ENCODE measurements around the gene MAN2B2.

MAN2B2 gene

DNA sequence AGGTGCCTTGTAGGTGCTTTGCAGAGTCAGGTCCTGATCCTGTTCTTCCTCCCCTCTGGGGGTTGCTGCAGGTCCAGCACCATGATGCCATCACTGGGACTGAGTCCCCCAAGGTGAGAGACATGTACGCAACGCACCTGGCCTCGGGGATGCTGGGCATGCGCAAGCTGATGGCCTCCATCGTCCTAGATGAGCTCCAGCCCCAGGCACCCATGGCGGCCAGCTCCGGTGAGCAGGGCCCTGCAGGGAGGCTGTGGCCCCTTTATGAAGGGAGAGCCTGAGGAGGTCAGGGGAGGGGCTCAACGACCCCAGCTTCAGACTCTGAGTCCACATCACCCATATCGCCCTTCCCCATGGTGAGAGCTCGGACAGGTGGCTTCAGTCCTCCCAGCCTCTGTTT lies 23.1 kb downstream of the MAN2B2 start:
- no peak overlapping the region for H3K4me3 ChIP-seq (replicated peaks; ENCODE audit: low read depth, low read length)
- DNase-seq (ENCODE audit: low read depth) = no peak
- TF ChIP-seq, protein P1, sequence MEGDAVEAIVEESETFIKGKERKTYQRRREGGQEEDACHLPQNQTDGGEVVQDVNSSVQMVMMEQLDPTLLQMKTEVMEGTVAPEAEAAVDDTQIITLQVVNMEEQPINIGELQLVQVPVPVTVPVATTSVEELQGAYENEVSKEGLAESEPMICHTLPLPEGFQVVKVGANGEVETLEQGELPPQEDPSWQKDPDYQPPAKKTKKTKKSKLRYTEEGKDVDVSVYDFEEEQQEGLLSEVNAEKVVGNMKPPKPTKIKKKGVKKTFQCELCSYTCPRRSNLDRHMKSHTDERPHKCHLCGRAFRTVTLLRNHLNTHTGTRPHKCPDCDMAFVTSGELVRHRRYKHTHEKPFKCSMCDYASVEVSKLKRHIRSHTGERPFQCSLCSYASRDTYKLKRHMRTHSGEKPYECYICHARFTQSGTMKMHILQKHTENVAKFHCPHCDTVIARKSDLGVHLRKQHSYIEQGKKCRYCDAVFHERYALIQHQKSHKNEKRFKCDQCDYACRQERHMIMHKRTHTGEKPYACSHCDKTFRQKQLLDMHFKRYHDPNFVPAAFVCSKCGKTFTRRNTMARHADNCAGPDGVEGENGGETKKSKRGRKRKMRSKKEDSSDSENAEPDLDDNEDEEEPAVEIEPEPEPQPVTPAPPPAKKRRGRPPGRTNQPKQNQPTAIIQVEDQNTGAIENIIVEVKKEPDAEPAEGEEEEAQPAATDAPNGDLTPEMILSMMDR (IDR thresholded peaks at IDR 0.05; ENCODE audit: low read length, missing control alignments) = no peak

DNA sequence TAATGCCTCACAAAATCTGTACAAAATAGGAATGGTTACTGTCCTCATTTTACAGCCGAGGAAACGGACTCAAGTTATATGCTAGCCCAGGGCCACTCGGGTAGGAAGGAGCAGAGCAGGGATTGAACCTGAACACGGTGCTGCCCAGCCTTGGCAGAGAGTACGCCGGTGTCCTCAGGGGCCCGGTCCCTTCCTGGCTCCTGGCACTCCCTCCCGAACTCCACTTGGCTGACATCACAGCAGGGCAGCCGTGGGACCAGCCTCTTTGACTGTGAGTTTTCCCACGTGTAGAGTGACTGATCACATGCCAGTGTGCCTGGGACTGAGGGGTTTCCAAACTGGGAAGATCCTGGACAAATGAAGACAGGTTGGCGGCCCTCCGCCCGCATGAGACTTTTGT lies 23.7 kb downstream of the MAN2B2 start:
- TF ChIP-seq, protein P1 (IDR thresholded peaks at IDR 0.05; ENCODE audit: low read length, missing control alignments) = no peak
- DNase-seq (ENCODE audit: low read depth) = no peak
- no peak overlapping the region for H3K4me3 ChIP-seq (replicated peaks; ENCODE audit: low read depth, low read length)

DNA sequence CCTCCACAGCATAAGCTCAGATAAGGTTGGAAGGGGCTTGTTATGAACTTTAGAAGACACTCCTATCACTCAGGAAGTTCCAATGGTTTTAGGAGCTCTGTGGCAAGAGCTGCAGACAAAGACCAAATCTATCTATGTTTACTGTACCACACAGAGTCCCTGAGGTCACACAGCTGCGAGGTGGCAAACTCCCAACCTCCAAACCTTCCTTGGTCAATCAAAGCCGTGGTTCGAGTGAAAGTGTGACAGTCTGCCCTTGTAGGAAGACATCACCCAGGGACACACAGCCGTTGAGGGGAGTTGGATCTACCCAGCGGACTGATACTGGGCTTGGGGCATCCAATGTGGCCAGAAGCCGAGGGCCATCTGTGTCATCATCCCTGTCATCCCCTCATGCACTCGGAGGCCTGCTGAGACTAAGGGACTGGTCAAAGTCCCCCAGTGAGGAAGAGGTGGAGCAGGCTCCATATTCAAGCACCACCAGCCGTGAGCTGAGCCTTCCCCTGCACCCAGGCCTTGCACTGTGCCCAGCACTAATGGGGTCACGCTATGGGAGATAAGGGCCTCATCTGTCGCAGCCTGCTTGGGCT lies 26.8 kb downstream of the MAN2B2 start:
- no peak for DNase-seq (ENCODE audit: low read depth)
- TF ChIP-seq, protein P1 (IDR thresholded peaks at IDR 0.05; ENCODE audit: low read length, missing control alignments) = no peak
- no peak overlapping the region for H3K4me3 ChIP-seq (replicated peaks; ENCODE audit: low read depth, low read length)

DNA sequence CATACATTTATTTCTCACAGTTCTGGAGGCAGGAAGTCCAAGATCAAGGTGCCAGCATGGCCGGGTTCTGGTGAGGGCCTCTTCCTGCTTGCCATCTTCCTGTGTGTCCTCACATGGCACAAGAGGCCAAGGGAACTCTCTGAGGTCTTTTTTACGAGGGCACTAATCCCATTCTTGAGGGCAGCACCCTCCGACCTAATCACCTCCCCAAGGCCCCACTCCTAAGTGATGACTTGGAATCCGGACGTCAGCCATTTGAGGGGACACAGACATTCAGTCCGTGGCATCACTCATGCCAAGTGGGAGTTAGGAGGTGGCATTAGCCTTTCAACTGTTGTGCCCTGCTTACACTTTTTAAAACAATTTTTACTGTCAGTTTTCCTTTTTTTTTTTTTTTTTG lies 27.3 kb downstream of the MAN2B2 start:
- TF ChIP-seq, protein P1 (IDR thresholded peaks at IDR 0.05; ENCODE audit: low read length, missing control alignments) = no peak
- no peak overlapping the region for H3K4me3 ChIP-seq (replicated peaks; ENCODE audit: low read depth, low read length)
- no peak for DNase-seq (ENCODE audit: low read depth)

DNA sequence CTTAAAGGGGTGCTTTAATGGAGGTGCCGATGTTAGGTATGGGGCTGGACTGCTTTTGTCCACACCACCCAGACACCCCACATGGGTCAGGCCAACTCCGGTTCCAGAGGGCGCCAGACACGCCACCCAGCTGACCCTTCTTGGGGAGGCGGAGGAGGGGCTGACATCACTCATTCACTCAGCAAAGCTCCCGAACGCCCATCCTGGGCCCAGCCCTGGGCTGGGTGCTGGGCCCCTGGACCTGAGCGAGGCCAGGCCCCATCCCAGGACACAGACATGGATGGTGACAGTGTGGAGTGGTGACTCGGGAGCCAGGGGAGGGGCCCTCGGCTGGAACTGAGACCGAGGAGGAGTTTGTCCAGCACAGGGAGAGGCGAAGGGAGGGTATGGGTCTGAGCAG lies 28.1 kb downstream of the MAN2B2 start:
- TF ChIP-seq, protein P1 (IDR thresholded peaks at IDR 0.05; ENCODE audit: low read length, missing control alignments) = no peak
- DNase-seq (ENCODE audit: low read depth) = no peak
- no peak overlapping the region for H3K4me3 ChIP-seq (replicated peaks; ENCODE audit: low read depth, low read length)

DNA sequence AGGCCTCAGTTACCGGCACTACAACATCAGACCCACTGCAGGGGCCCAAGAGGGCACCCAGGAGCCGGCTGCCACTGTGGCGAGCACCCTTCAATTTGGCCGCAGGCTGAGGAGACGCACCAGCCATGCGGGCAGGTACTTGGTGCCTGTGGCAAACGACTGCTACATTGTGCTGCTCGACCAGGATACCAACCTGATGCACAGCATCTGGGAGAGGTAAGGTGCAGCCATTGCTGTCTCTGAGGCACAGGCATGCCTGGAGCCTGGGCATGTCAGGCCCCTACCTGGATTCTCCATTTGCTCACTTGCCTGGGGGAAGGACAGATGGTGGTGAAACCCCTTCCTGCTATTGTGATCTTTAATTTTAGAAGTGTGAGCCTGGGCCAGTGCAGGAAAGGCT lies 30.1 kb downstream of the MAN2B2 start:
- no peak overlapping the region for H3K4me3 ChIP-seq (replicated peaks; ENCODE audit: low read depth, low read length)
- no peak for DNase-seq (ENCODE audit: low read depth)
- TF ChIP-seq, protein P1 (IDR thresholded peaks at IDR 0.05; ENCODE audit: low read length, missing control alignments) = no peak

DNA sequence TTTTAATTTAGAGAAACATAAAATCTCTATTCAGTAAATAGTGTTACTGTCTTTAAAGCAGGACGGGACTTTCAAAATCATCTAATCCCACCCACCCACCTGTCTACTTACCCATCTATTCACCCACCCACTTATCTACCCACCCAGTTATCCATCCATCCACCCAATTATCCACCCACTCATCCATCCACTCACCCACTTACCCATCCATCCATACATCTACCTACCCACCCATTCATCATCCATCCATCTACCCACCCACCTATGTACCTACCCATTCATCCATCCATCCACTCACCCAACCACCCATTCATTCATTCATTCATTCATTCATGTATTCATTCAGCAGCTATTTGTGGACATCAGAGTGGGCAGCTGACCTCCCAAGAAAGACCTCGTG lies 30.6 kb downstream of the MAN2B2 start:
- no peak for DNase-seq (ENCODE audit: low read depth)
- no peak overlapping the region for H3K4me3 ChIP-seq (replicated peaks; ENCODE audit: low read depth, low read length)

More for the DNA sequence above, 30.6 kb downstream of the MAN2B2 start:
- TF ChIP-seq, protein P1 (IDR thresholded peaks at IDR 0.05; ENCODE audit: low read length, missing control alignments) = no peak

Data from fibroblast of pulmonary artery (primary cell).